ENCODE data around the gene ARHGEF1. TPM values are rescaled to one million over a fixed set of nuclear protein-coding genes. Genes with fewer than 3 reads are reported as not detected.
"Not testable (repeated sequence)": the region's sequence is repeated elsewhere in the genome, so short reads cannot be mapped to it uniquely, and the experiment has no call there.

Gene ARHGEF1
- total RNA-seq, 4 donors from 2014 or later = 12.1 to 21.6 (median 15.5) TPM

DNA sequence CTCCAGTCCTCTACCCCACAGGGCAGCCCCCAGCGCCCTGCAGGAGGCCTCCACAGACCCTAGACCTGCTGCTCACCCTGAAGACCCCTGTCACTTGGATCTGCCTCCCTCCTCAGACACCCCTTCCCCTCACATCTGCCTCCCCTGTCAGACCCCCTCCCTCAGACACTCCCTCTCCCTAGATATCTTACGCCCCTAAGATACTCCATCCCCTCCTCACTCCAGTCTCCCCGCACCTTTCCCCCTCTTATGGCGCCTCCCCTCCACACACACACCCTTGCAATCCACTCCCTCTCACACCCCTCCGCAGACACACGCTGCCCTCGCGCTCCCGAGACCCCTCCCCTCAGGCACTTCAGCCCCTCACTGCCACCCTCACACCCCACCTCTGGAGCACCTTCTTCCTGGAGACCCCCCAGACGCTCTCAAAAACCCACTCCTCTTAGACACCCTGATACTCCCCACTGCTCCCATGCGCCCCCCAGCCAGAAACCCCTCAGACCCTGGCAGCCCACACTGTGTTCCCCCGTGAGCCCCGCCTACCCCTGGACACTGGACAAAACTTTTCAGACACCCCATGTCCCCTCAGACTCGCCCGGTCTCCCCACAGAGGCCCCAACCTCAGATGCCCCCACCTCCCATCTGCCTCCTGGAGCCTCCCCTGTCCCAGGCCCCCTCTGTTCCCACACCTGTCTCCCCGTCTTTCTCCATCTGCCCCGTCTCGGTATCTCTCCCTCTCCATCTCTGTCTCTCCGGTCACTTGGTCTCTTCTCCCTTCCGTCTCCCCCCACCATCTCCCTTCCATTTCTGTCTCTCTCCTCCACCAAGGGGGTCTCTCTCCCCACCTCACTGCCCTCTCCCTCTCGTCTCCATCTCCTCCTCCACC is 30.8 kb downstream of the ARHGEF1 start:
- DNase-seq = no peak
- in situ Hi-C loops (cut with MboI; ENCODE audit: low sequenced_read_pairs in 4 of 4) = no loop called here
- Histone ChIP-seq H3K4me1 (no peaks in the 10 kb centered on the region), H3K27me3 (peaks cover 57 to 75% (median 75%) of the 10 kb centered on the region in 3 donors), H3K36me3 (no peaks in the 10 kb centered on the region), H3K4me3 (no peak overlapping the region), H3K9me3 (no peaks in the 10 kb centered on the region), H3K27ac (no peak overlapping the region)
- ATAC-seq = no peak
- TF ChIP-seq CTCF (IDR thresholded peaks at IDR 0.05 in 4 of 5, conservative IDR thresholded peaks at IDR 0.05 in 1 of 5) (no peak), POLR2A (IDR thresholded peaks at IDR 0.05) (no peak)
- intact Hi-C loops (cut with DNase I; ENCODE audit: low total_unique reads) = no loop called here

DNA sequence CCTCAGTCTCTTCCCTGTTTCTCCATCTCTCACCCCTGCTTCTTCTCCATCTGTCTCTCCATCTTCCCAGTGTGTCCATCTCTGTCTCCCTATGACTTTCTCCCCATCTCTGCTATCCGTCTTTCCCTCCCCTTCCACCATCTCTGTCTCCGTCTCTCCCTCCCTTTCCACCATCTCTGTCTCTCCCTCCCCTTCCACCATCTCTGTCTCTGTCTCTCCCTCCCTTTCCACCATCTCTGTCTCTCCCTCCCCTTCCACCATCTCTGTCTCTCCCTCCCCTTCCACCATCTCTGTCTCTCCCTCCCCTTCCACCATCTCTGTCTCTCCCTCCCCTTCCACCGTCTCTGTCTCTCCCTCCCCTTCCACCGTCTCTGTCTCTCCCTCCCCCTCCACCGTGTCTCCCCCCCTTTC is 31.4 kb downstream of the ARHGEF1 start:
- H3K27ac ChIP-seq; H3K4me1 ChIP-seq; H3K9me3 ChIP-seq; ATAC-seq; DNase-seq; intact Hi-C loops (cut with DNase I; ENCODE audit: low total_unique reads); H3K36me3 ChIP-seq; H3K4me3 ChIP-seq; in situ Hi-C loops (cut with MboI; ENCODE audit: low sequenced_read_pairs in 4 of 4): not testable (repeated sequence)
- H3K27me3 ChIP-seq = peaks cover 63 to 82% (median 82%) of the 10 kb centered on the region in 3 donors

DNA sequence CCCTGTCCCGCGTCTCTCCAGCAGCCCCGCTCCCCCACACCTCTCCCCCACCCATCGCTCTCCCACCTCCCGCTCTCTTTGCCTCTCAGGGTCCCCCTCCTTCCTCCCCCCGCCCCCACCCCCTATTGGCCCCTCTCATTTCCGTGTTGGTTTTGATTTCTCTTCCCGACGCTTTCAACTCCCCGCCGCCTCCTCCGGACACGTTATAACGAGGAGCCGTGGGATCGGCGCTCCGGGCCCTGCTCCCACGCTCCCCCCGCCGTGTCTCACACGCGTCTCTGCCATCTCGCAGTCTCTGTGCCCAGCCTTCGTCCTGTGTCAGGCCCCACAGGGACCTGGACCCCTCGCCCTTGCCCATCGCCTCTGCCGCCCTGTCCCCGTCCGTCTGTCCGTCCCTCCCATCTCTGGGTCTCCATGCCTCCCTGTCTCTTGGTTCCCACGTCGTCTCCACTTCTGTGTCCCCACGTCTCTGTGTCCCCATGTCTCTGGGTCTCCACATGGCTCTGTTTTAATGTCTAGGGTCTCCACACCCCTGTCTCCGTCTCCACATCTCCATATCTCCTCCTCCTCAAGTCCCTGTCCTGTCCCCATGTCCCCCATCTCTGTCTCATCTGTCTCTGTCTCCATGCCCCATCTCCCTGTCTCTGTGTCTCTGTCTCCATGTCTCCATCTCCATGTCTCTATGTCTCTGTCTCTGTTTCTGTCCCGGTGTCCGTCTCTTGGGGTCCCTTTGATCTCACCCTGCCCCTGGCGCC is 32.2 kb downstream of the ARHGEF1 start:
- Histone ChIP-seq H3K4me1 (no peaks in the 10 kb centered on the region), H3K27ac (no peak overlapping the region), H3K4me3 (no peak overlapping the region), H3K9me3 (no peaks in the 10 kb centered on the region), H3K27me3 (peaks cover 65 to 88% (median 84%) of the 10 kb centered on the region in 3 donors), H3K36me3 (no peaks in the 10 kb centered on the region)
- no peak for DNase-seq
- ATAC-seq = no peak
- in situ Hi-C loops (cut with MboI; ENCODE audit: low sequenced_read_pairs in 4 of 4) (no loop called here), intact Hi-C loops (cut with DNase I; ENCODE audit: low total_unique reads) (no loop called here)
- TF ChIP-seq POLR2A (IDR thresholded peaks at IDR 0.05) (no peak), CTCF (IDR thresholded peaks at IDR 0.05 in 4 of 5, conservative IDR thresholded peaks at IDR 0.05 in 1 of 5) (no peak)

- TF ChIP-seq CTCF (IDR thresholded peaks at IDR 0.05 in 4 of 5, conservative IDR thresholded peaks at IDR 0.05 in 1 of 5) = no peak
- no peak for TF ChIP-seq POLR2A (IDR thresholded peaks at IDR 0.05)
- ATAC-seq (no peak), DNase-seq (no peak)
- no peaks in the 10 kb centered on the region for H3K4me1 ChIP-seq
- no peak overlapping the region for H3K4me3 ChIP-seq
- H3K9me3 ChIP-seq = no peaks in the 10 kb centered on the region
- H3K27ac ChIP-seq = no peak overlapping the region
- intact Hi-C loops (cut with DNase I; ENCODE audit: low total_unique reads) (no loop called here), in situ Hi-C loops (cut with MboI; ENCODE audit: low sequenced_read_pairs in 4 of 4) (no loop called here)
- no peaks in the 10 kb centered on the region for H3K36me3 ChIP-seq
- peaks cover 69 to 90% (median 89%) of the 10 kb centered on the region in 3 donors for H3K27me3 ChIP-seq
These were observed 32.9 kb downstream of the ARHGEF1 start for GRCh38 chr19:41915776-41916414.

DNA sequence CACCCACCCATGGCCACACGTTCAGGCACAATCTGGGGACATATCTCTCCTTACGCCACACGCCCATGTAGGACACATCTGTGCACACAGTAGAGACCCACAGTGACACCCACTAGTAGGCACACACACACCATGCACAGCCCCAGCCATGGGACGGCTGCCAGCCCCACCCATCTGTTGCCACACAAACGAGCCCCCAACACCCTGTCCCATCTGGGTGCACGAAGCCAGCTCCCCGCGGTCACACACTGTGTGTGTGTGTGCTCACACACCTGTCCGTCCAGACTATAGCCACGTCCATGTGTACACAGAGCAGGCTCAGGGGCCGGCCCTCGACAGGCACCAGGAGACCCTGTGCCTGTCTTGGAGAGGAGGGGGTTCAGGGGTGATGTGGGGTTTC is 34.7 kb downstream of the ARHGEF1 start:
- Histone ChIP-seq H3K27me3 (peaks cover 71 to 91% (median 89%) of the 10 kb centered on the region in 3 donors), H3K4me1 (no peaks in the 10 kb centered on the region), H3K27ac (no peak overlapping the region), H3K4me3 (no peak overlapping the region), H3K36me3 (no peaks in the 10 kb centered on the region), H3K9me3 (no peaks in the 10 kb centered on the region)
- intact Hi-C loops (cut with DNase I; ENCODE audit: low total_unique reads) (no loop called here), in situ Hi-C loops (cut with MboI; ENCODE audit: low sequenced_read_pairs in 4 of 4) (no loop called here)
- TF ChIP-seq POLR2A (IDR thresholded peaks at IDR 0.05) = no peak
- TF ChIP-seq CTCF (IDR thresholded peaks at IDR 0.05 in 4 of 5, conservative IDR thresholded peaks at IDR 0.05 in 1 of 5) = no peak
- DNase-seq = no peak
- no peak for ATAC-seq
